Dedifferentiated amniotic fluid mesenchymal stem cell (primary cell): Measurements from ENCODE around the gene ANKS1B.
"Not testable (repeated sequence)": the region's sequence is repeated elsewhere in the genome, so short reads cannot be mapped to it uniquely, and the experiment has no call there.

Experiments
- DNase-seq: peaks from one replicate; pipeline ENCODE4 v3.0.0-alpha.2; 2016; ENCODE audit errors: extremely low spot score

The ANKS1B gene

GRCh38 chr12:99383258-99383657 is 601.5 kb downstream of the ANKS1B start:
- no peak for DNase-seq

- DNase-seq = no peak
These were observed 602.7 kb downstream of the ANKS1B start for GRCh38 chr12:99381992-99382391.

- no peak for DNase-seq
These were observed 604.0 kb downstream of the ANKS1B start for GRCh38 chr12:99380701-99381100.

- DNase-seq = no peak
These were observed 610.7 kb downstream of the ANKS1B start for GRCh38 chr12:99374023-99374422.

GRCh38 chr12:99372257-99372920 is 612.3 kb downstream of the ANKS1B start:
- no peak for DNase-seq

GRCh38 chr12:99370421-99371138 is 614.2 kb downstream of the ANKS1B start:
- no peak for DNase-seq

GRCh38 chr12:99367181-99367580 is 617.6 kb downstream of the ANKS1B start:
- no peak for DNase-seq

GRCh38 chr12:99352269-99352668 is 632.5 kb downstream of the ANKS1B start:
- DNase-seq = no peak

GRCh38 chr12:99343960-99344359 is 640.8 kb downstream of the ANKS1B start:
- no peak for DNase-seq

- DNase-seq = no peak
These were observed 645.1 kb downstream of the ANKS1B start for GRCh38 chr12:99339663-99340062.

GRCh38 chr12:99334285-99335056 is 650.3 kb downstream of the ANKS1B start:
- no peak for DNase-seq

GRCh38 chr12:99332936-99333591 is 651.7 kb downstream of the ANKS1B start:
- no peak for DNase-seq

GRCh38 chr12:99330216-99330615 is 654.5 kb downstream of the ANKS1B start:
- no peak for DNase-seq

GRCh38 chr12:99321210-99321609 is 663.5 kb downstream of the ANKS1B start:
- not testable (repeated sequence) for DNase-seq

- no peak for DNase-seq
These were observed 673.4 kb downstream of the ANKS1B start for GRCh38 chr12:99311373-99311772.

GRCh38 chr12:99309812-99310211 is 674.9 kb downstream of the ANKS1B start:
- DNase-seq = no peak

- no peak for DNase-seq
These were observed 681.9 kb downstream of the ANKS1B start for GRCh38 chr12:99302874-99303273.

- no peak for DNase-seq
These were observed 697.6 kb downstream of the ANKS1B start for GRCh38 chr12:99287136-99287535.

GRCh38 chr12:99284161-99284560 is 700.6 kb downstream of the ANKS1B start:
- no peak for DNase-seq

- no peak for DNase-seq
These were observed 702.1 kb downstream of the ANKS1B start for GRCh38 chr12:99282624-99283023.

- DNase-seq = no peak
These were observed 702.6 kb downstream of the ANKS1B start for GRCh38 chr12:99282086-99282485.

- no peak for DNase-seq
These were observed 703.5 kb downstream of the ANKS1B start for GRCh38 chr12:99281277-99281676.
